NB4 (cell line): ENCODE results near the gene IL1F10.

Source experiments
- DNase-seq: peaks from one replicate; pipeline ENCODE4 v3.0.0; 2010; ENCODE audit warnings: low read depth
- H3K4me3 ChIP-seq: one replicate; pipeline ENCODE4 v1.5.1; 2011; ENCODE audit warnings: mild to moderate bottlenecking, low read depth, low read length, moderate library complexity
- MYC ChIP-seq: IDR thresholded peaks from 2 replicates; pipeline ENCODE4 v1.6.1; 2011; ENCODE audit warnings: low read depth, low read length
- POLR2A ChIP-seq: IDR thresholded peaks from 2 replicates; pipeline ENCODE4 v1.6.1; 2011; ENCODE audit warnings: mild to moderate bottlenecking; ENCODE audit not compliant: insufficient read length; ENCODE audit errors: extremely low read depth
- TF ChIP-seq, protein P1 (sequence below): IDR thresholded peaks from 2 replicates; pipeline ENCODE4 v1.6.1; 2011; ENCODE audit warnings: low read depth, low read length
- TF ChIP-seq, protein P2 (sequence below): IDR thresholded peaks from one replicate; pipeline ENCODE4 v1.5.1; 2012; ENCODE audit warnings: low read depth, low read length

The IL1F10 gene

GRCh38 chr2:113069676-113070605 lies 2.2 kb downstream of the IL1F10 start:
- TF ChIP-seq, protein P1, sequence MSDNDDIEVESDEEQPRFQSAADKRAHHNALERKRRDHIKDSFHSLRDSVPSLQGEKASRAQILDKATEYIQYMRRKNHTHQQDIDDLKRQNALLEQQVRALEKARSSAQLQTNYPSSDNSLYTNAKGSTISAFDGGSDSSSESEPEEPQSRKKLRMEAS = no peak
- TF ChIP-seq MYC (no peak), POLR2A (no peak)
- TF ChIP-seq, protein P2, sequence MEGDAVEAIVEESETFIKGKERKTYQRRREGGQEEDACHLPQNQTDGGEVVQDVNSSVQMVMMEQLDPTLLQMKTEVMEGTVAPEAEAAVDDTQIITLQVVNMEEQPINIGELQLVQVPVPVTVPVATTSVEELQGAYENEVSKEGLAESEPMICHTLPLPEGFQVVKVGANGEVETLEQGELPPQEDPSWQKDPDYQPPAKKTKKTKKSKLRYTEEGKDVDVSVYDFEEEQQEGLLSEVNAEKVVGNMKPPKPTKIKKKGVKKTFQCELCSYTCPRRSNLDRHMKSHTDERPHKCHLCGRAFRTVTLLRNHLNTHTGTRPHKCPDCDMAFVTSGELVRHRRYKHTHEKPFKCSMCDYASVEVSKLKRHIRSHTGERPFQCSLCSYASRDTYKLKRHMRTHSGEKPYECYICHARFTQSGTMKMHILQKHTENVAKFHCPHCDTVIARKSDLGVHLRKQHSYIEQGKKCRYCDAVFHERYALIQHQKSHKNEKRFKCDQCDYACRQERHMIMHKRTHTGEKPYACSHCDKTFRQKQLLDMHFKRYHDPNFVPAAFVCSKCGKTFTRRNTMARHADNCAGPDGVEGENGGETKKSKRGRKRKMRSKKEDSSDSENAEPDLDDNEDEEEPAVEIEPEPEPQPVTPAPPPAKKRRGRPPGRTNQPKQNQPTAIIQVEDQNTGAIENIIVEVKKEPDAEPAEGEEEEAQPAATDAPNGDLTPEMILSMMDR = no peak
- DNase-seq = no peak
- H3K4me3 ChIP-seq = no peak overlapping the region

DNA sequence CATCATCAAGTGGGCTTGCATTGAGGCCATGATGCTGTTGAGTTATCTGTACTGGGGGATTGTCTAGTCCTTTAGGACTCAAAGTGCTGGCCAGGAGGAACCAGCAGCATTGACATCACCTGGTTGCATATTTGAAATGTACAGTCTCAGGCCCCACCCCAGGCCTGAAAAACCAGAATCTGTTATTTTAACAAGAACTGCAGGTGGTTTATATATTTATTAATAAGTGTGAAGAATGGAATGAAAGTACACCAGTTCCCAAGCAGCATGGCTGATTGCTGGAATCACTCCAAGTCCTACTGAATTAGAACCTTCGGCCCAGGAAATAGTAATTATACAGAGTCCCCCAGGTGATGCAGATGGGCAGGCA lies 2.8 kb downstream of the IL1F10 start:
- TF ChIP-seq, protein P1 = no peak
- TF ChIP-seq POLR2A (no peak), MYC (no peak)
- TF ChIP-seq, protein P2 = no peak
- no peak for DNase-seq
- no peak overlapping the region for H3K4me3 ChIP-seq

DNA sequence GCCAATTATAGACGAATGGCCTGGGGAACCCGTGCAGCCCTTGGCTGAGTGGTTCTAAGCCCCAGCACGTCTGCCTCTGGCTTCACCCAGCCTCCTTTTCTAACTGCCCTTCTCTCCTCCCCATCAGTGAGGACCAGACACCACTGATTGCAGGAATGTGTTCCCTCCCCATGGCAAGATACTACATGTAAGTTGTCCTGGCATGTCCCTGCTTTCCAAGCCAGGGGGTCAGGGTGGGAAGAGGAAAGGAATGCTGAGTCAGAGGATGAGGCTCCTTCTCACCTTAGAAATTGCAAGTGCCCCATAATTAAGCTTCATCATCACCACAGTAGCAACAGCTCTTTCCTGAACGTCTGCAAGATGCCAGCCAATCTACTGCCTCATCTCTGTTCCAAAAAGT lies 4.8 kb downstream of the IL1F10 start:
- TF ChIP-seq, protein P1 = no peak
- TF ChIP-seq MYC = no peak
- TF ChIP-seq POLR2A = no peak
- TF ChIP-seq, protein P2 = no peak
- DNase-seq = no peak
- no peak overlapping the region for H3K4me3 ChIP-seq

- TF ChIP-seq, protein P2 = no peak
- TF ChIP-seq, protein P1 = no peak
- TF ChIP-seq MYC = no peak
- TF ChIP-seq POLR2A = no peak
- H3K4me3 ChIP-seq = no peak overlapping the region
- DNase-seq = no peak
These were observed 5.6 kb downstream of the IL1F10 start for GRCh38 chr2:113073325-113073834.

- H3K4me3 ChIP-seq = no peak overlapping the region
- no peak for DNase-seq
- TF ChIP-seq, protein P2 = no peak
- TF ChIP-seq POLR2A = no peak
- TF ChIP-seq, protein P1 = no peak
- no peak for TF ChIP-seq MYC
These were observed 7.3 kb downstream of the IL1F10 start for GRCh38 chr2:113075030-113075429.
